NCI-H2196 treated with DMSO at 0.1 percent for 48 hours (cell line): ENCODE data around the gene QSOX2.

Source experiments
- DNase-seq: peaks from one replicate; lab custom pipeline; 2025; ENCODE audit not compliant: unreplicated experiment; lab: John Stamatoyannopoulos, UW

Gene QSOX2

GRCh38 chr9:136192289-136193126 lies 53.1 kb downstream of the QSOX2 start:
- DNase-seq = no peak

- DNase-seq = no peak
Measured at GRCh38 chr9:136191960-136192286, 53.7 kb downstream of the QSOX2 start.

GRCh38 chr9:136191099-136191959 lies 54.3 kb downstream of the QSOX2 start:
- no peak for DNase-seq

GRCh38 chr9:136190656-136191055 lies 55.0 kb downstream of the QSOX2 start:
- DNase-seq = no peak

GRCh38 chr9:136190237-136190601 lies 55.4 kb downstream of the QSOX2 start:
- no peak for DNase-seq

- no peak for DNase-seq
Measured at GRCh38 chr9:136189394-136190236, 56.0 kb downstream of the QSOX2 start.

GRCh38 chr9:136187683-136188586 lies 57.7 kb downstream of the QSOX2 start:
- DNase-seq = no peak

- DNase-seq = no peak
Measured at GRCh38 chr9:136187197-136187596, 58.4 kb downstream of the QSOX2 start.

GRCh38 chr9:136186386-136186785 lies 59.2 kb downstream of the QSOX2 start:
- no peak for DNase-seq

- DNase-seq = no peak
Measured at GRCh38 chr9:136185596-136186366, 59.8 kb downstream of the QSOX2 start.

GRCh38 chr9:136185066-136185465 lies 60.5 kb downstream of the QSOX2 start:
- no peak for DNase-seq

- DNase-seq = no peak
Measured at GRCh38 chr9:136182850-136183422, 62.7 kb downstream of the QSOX2 start.

GRCh38 chr9:136182420-136182787 lies 63.2 kb downstream of the QSOX2 start:
- DNase-seq = no peak

GRCh38 chr9:136181784-136182419 lies 63.7 kb downstream of the QSOX2 start:
- DNase-seq = no peak

GRCh38 chr9:136180586-136180985 lies 65.0 kb downstream of the QSOX2 start:
- no peak for DNase-seq

GRCh38 chr9:136179761-136180160 lies 65.9 kb downstream of the QSOX2 start:
- no peak for DNase-seq

- DNase-seq = no peak
Measured at GRCh38 chr9:136179101-136179616, 66.5 kb downstream of the QSOX2 start.

- no peak for DNase-seq
Measured at GRCh38 chr9:136178773-136179075, 66.9 kb downstream of the QSOX2 start.
